GM19438 (cell line): ENCODE measurements around the gene LRP1B.

ENCODE experiments used
- ATAC-seq: cut with Tn5 transposase; IDR thresholded peaks from one replicate; pipeline ENCODE4 v1.9.1; 2021; ENCODE audit warnings: low read depth; ENCODE audit not compliant: unreplicated experiment

LRP1B gene

DNA sequence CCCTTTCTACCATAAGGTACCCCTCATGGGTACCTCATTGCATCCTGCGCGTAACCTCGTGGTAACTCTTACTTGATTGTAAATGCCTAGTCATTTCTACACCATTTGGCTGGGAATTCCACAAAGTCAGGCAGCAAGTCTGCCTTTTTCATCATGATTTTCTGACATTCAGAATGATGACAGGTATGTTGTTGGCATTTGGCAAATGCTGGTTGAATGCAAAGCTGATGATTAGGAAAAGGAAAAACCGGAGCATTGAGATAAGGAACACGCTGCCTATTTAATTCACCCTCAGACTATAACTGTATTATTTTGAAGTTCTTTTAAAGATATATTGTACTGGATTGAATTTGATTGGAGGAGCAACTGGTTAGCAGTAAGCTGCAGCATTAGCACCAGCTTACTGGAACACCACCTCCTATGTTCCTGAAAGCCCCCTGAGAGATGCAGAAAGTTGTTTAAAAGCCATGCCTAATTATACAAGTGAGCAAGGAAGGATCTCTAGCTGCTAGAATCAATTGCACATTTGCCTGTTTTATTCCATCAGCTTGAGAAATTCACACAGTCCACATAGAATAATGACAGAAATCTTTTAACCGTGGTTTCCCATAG lies 520.1 kb downstream of the LRP1B start:
- no peak for ATAC-seq

DNA sequence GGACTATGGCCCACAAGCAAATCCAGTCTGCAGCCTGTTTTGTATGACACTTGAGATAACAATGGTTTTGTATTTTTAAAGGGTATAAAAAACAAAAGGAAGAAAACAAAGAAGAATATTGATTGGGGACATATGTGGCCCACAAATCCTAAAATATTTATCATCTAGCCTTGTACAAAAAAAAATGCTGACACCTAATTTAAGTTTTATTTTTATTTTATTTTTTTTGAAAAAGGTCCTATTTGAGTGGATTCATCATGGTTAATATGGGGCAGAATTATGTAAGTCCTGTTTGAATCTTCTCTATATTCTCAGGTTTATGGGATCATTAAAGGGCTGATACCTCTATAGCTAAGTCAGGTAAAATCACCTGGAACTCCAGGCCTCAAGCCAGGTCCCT lies 525.7 kb downstream of the LRP1B start:
- no peak for ATAC-seq

DNA sequence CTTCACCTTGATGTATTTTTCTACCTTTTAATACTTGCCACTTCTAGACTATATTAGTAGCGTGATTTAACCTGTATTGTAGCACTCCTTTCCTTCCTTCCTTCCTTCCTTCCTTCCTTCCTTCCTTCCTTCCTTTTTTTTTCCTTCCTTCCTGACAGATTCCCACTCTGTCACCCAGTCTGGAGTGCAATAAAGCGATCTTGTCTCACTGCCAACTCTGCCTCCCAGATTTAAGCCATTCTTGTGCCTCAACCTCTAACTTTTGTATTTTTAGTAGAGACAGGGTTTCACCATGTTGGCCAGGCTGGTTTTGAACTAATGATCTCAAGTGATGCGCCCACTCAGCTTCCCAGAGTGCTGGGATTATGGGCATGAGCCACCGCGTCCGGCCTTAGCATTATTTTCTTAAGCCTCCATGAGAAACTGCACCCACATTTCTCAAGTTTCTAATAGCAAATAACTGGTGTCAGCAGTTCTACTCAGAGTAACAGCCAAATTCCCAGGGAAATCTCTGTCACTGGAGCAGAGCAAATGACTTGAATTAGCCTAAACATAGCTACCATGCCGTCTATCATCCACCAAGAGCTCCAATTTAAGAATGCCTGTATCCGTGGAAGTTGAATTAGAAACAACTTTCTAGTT lies 529.2 kb downstream of the LRP1B start:
- no peak for ATAC-seq

DNA sequence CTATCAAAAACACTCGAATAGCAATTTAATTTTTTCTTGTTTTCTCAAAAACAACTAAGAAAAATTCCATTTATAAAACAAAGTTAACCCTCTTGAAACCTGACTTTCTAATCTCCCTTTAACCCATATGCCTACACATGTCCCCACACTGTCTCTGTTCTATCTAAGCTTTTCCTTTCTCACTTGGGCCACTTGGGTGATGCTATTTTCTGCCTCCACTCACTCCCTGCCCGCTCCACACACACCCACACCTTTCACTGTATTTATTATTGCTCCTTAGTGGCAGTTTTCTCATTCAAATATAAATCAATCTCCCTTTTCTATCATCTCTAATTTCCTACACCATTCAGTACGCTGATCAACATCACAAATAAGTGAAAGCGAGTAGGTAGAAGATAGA lies 531.1 kb downstream of the LRP1B start:
- no peak for ATAC-seq

DNA sequence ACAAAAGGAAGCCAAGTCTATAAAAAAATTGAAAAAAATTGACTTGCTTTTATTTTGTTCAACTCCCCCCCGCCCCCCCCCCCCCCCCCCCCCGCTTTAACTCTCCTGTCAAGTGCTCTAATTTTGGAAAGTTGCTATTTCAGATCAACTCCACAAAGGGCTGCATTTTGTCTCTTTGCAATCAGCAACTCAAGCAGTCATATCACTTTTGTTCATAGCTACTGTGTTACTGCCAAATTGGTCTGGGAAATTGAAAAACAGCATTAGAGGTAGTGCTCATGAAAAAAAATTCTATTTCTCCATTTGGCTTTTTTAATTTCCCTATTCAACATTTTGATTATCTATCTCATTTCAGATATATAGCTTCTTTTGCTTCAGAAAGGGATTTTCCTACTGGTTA lies 531.8 kb downstream of the LRP1B start:
- no peak for ATAC-seq

DNA sequence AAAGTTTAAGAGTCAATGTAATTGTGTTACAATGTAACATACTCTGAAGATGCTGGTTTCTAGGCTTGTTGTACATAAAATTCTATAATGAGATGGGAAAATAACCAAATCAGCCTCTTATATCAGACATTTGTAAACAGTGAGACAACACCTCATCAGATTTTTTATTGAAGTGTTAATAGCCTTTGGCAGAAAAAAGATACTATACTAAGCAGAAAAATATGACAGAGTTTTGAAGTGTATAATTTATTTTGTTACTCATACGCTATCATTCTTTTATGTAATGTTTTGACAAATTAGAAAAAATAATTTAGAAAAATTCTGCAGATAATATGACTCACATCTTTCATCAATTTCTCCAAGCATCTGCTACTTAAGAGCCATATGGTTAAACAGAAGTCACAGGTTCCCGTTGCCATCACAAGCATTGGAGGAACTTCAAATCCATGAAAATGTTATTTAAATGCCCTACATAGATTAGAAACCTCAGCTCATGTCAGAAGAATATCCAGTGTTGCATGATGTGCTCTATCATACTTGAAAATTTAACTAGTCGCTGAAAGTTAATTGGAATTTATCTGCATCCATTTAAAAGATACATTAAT lies 535.4 kb downstream of the LRP1B start:
- no peak for ATAC-seq

DNA sequence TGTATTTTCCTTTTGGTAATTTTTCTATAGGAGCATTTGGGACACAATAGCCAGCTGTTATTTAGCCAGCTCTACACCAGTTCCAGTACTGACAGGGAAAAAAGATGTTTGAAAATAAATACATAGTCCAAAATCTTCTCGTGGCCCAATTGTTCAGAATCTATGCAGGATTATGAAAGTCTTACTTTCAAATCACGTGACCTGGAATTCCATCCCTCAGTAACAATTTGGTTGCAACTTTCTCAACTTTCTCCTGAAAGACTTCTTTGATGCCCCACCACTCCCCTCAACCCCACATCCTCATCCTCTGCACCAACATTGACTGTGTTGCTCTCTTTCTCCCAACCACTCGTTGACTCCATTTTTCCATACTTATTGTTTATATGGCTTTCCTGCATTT lies 539.0 kb downstream of the LRP1B start:
- ATAC-seq, result no peak

DNA sequence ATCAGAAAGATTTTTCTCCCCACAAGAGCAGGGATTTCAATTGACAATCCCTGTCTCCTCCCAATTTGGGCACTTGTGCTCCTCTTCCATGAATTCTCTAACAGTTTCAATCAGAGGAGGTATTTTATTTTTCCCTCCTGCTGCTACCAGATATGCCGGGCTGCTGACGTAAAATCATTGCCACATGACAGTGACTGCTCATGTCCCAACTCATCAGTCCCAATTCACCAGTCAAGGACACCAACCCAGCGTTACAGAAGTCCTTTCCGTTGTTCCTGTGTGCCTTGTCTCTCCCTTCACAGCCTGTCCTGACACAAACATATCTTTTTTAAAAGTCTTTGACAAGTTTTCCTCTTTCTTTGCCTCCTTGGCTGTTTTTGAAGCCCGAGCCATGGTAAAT lies 540.2 kb downstream of the LRP1B start:
- ATAC-seq, result no peak

DNA sequence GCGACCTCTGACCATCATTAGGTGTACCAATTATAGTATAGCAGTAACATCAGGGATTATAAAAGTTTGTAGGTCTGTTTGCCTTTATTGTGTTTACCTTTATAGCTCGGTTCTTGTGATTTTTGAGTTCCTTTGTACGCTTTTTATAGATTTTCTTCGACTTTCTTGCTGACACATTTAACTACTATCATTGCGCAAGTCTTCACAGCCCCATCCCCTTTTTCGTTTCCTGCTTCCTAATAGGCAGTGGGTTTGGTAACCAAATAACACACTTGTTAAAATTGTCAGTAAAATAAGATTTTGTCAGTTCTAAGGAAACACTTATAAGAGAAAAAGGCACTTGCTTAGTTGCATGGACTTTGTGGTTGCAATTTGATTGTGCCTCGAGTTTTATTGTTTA lies 541.5 kb downstream of the LRP1B start:
- ATAC-seq, result no peak

DNA sequence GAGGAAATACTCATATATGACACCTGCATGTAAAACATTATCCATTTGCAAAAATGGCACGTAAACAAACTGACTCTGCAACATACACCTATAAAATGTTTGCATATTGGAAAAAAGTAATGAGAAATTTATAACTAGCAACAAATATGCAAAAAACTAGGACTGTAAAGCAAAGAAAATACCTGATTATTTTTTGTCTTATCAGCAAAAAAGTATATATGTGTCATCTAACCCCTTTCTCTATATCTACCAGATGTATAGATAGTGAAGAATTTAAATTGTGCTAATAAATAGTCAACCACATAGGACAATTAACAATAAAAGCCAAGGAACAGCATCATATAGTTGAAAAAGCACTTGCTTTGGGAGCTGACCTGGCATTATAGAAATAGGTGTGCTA lies 543.8 kb downstream of the LRP1B start:
- no peak for ATAC-seq

DNA sequence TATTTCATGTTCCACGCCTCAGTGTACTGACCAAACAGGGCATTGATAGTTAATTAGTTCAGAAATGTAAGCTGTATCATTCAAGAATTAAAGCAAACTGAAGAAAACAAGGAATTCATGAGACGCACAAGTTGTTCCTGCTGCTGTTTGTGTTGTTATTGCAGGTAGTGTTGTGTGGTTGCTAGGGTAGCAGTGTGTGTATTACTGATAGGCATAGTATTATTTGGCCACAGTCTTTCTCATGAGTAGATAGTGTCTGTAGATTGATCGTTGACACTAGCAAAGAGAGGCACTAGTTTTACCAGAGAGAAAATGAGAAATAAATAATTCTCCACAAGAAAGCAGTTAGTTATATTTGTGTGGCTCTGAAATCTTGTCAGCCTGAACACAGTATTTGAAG lies 548.6 kb downstream of the LRP1B start:
- ATAC-seq, result no peak

DNA sequence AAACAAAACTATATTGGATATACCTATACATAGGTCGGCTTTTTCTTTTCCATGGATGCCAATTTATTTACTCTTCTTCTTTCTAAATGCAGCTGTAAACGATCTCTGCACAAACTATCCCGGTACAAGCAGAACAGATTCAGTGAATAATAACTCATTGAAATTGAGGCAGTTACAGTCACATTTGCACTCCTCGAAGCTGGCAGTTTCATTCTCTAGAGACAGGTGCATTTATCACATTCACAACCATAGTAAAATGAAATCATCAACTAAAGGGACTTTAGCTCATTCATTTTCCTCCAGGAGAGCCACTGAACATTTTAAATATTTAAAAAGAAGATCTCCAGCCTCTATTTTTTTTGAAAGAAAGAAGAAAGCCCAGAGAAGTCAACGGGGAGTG lies 551.7 kb downstream of the LRP1B start:
- ATAC-seq, result no peak

DNA sequence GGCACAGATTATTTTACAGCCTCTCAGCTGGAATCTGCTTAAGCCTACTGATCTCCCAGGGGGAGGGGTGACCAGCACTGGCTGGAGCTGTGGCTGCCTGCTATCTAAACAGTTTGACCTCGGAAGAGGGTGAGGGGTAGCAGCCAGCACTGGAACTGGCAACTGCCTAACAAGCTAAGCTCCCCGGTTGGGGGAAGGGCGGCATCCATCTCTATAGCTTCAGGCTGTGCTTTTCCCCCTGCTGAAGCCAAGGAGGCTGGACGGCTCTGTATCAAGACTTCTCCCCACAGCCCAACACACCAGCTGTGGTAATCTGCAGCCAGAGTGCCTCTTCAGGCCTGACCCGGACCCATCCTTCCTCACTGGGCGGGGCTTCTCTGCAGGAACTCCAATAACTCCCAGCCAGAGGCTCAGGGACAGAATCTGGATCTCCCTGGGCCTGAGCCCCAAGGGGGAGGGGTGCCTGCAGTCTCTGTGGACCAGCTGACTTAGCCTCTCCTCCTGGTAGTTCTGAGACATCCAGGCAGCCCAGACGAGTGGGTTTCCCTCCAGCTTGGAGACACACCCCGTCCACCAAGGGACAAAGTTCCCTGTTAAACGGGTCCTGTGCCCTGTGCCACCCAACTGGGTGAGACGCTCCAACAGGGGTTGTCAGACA lies 560.2 kb downstream of the LRP1B start:
- ATAC-seq, result no peak

DNA sequence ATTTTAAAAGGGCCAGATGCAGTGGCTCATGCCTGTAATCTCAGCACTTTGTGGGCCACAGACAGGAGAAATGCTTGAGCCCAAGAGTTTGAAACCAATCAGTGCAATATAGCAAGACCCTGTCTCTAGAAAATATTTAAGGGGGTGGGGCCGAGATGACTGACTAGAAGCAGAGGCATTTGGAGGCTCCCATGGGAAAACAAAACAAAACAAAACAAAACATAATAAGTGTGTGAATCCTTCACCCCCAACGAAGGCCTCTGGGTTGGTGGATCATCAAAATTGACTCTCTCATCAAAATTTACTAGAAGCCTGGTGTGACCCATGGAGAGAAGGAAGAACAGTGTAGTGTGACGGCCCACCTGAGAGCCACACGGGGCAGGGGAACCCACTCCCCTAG lies 560.9 kb downstream of the LRP1B start:
- no peak for ATAC-seq

DNA sequence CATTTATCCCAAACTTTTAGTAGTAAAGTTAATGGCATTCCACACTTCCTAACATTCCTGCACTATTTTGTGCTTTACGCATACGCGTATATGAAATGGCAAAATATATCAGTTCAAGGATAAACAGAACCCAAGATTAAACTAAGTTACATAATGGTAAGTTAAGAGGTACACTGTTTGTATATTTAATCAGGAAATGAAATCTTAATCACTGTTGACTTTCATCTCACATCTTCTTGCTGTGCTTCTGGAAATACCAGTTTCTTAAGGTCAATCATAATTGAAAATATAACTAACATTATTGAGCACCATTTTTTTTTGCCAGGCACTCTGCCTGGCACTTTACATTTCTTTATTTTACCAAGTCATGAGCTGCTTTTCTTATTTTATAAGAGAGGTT lies 565.2 kb downstream of the LRP1B start:
- no peak for ATAC-seq

DNA sequence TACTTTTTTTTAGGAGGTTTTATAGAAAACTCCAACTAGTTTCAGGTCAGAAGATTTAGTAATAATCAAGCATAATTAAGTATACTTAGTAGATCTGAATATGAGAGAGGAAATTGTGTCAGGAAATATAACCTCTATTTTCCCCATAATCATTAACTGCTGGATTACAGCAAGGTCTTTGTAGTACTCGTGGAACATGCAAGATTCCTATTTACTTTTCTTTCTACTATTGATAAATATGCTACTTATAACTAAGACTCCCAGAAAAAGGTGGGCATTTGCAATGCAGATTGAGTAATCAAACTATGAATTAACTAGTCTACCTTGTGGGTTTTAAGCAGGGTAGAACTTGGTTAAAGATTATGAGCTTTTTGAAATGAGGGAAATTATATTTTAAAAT lies 570.1 kb downstream of the LRP1B start:
- ATAC-seq, result no peak

DNA sequence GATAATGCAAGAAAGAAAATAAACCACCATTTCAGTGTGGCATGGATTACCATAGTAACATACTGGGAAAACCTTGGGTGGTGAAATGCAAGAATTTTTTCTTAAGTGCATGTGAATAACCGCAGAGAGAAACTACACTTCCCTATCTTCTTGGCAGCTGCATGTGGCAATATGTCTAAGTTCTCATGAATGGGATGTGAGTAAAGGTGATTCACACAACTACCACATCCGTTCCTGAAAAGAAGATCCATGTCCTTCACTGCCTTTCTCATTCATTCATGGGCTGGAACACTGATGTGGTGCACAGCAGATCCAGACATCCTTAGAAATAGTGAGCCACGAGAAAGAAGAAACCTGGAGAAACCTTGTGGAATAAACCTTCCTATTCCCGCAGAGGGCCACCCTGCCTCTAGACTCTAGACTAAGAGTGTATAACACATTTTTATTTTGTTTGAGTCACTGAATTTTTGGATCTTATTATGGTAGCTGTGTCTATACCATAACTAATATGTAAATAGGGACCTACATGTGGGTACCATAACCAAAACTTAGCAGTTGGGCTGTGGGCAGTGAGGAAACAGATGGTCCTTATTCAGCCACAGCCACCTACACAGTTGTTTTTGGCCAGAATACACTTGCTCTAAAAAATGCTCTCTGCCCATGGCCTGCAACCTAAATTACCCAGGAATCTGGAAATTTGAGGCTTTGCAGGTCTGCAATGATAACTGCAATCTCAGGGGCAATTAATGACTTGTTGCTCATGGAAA lies 573.3 kb downstream of the LRP1B start:
- no peak for ATAC-seq

DNA sequence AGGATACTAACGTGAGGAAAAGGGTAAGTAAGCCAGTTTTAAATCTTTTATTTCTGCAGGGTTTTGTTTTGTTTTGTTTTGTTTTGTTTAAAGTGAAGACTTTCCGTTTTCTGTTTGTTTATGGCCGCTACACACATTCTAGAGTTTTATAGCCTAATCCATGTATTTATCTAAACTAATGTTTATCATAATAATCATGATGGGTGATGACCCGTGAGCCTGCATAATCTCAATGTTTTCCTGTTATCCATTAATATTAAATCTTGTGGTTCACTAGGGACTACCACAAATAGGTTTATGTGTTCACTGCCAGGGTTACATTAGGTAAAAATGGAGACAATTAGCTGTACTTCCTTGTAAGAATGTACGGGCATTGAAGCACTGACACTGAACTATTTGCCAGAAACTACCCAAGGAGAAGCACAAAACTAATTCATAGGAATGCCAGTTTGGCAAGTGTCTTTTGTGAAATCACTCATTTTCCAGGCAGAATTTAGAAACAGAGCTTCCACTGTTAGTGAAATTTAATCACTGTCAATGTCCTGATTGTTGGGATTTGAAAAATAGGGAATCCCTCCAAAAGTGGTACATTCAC lies 574.8 kb downstream of the LRP1B start:
- ATAC-seq, result no peak

DNA sequence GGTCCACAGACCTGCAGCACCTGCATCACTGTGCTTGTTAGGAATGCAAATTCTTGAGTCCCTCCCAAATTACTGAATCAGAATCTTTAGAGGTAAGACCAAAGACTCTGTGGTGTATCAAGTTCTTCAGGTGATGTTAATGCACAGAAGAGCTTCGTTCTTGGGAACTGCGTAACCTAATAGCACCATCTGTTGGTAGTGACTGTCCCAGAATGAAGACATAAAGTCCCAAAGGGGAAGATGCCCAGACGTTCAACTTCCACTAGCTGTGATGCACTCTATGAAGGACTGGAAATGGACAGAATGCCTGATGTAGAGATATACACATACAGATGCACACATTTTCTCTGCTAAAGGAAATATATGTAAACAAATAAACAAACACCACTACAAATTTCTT lies 576.0 kb downstream of the LRP1B start:
- ATAC-seq, result no peak

DNA sequence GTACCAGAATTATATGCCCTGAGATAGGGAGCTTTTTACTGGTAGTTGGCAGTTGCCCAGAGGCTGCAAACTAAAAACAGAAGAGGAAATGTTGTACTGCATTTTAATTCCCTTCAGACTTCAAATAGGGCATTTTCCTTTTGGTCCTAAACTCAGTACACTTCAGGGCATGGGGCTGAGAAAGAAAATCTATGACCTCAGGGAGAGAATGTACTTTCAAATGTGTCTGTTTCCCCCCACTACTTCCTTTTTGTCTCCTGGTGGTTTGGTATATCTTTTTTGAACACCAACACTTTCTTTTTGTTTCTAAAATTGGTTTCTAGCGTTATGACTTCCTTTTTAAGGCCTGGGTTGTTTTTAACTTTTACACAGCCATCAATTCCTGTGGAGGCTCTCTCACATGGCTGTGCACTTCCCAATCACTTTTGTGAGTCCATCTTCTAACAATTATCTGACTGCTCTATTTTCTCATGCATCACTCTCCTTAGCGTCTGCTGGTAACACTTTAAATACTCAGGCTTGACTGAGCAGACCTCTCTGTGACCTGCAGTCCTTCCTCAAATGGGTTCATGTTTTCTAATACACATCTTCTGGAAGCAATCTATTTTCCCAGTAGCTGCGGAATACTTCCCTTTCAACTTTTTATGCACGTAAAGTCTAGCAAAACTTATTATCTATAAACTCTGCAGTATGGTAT lies 596.0 kb downstream of the LRP1B start:
- ATAC-seq, result no peak
